ENCODE measurements around the gene LDLRAD4.

Gene LDLRAD4

GRCh38 chr18:13289481-13290205 is 71.1 kb downstream of the LDLRAD4 start:
- no peak for DNase-seq

- DNase-seq, result no peak
Observed at GRCh38 chr18:13290856-13291271, 72.3 kb downstream of the LDLRAD4 start.

- DNase-seq, result no peak
Observed at GRCh38 chr18:13291299-13291698, 72.7 kb downstream of the LDLRAD4 start.

GRCh38 chr18:13291745-13292447 is 73.3 kb downstream of the LDLRAD4 start:
- DNase-seq, result no peak

- no peak for DNase-seq
Observed at GRCh38 chr18:13292736-13293135, 74.2 kb downstream of the LDLRAD4 start.

GRCh38 chr18:13294309-13294708 is 75.7 kb downstream of the LDLRAD4 start:
- DNase-seq, result no peak

GRCh38 chr18:13295894-13296293 is 77.3 kb downstream of the LDLRAD4 start:
- no peak for DNase-seq

- DNase-seq, result no peak
Observed at GRCh38 chr18:13296867-13297574, 78.5 kb downstream of the LDLRAD4 start.

GRCh38 chr18:13298262-13298661 is 79.7 kb downstream of the LDLRAD4 start:
- no peak for DNase-seq

- DNase-seq, result peak; percentile 77
Observed at GRCh38 chr18:13300029-13300428, 81.5 kb downstream of the LDLRAD4 start.

- DNase-seq, result no peak
Observed at GRCh38 chr18:13300796-13301195, 82.2 kb downstream of the LDLRAD4 start.

- DNase-seq, result no peak
Observed at GRCh38 chr18:13302040-13302439, 83.5 kb downstream of the LDLRAD4 start.

- DNase-seq, result peak; percentile 66
Observed at GRCh38 chr18:13302457-13303225, 84.1 kb downstream of the LDLRAD4 start.

- DNase-seq, result no peak
Observed at GRCh38 chr18:13303756-13304364, 85.3 kb downstream of the LDLRAD4 start.

- no peak for DNase-seq
Observed at GRCh38 chr18:13305301-13305700, 86.7 kb downstream of the LDLRAD4 start.

GRCh38 chr18:13306583-13306982 is 88.0 kb downstream of the LDLRAD4 start:
- DNase-seq, result no peak

GRCh38 chr18:13308369-13308768 is 89.8 kb downstream of the LDLRAD4 start:
- DNase-seq, result no peak

GRCh38 chr18:13309031-13309747 is 90.6 kb downstream of the LDLRAD4 start:
- DNase-seq, result no peak

GRCh38 chr18:13309748-13310670 is 91.4 kb downstream of the LDLRAD4 start:
- DNase-seq, result no peak

GRCh38 chr18:13311193-13311592 is 92.6 kb downstream of the LDLRAD4 start:
- no peak for DNase-seq

- no peak for DNase-seq
Observed at GRCh38 chr18:13312515-13312914, 94.0 kb downstream of the LDLRAD4 start.

All from NCI-H2171 treated with DMSO at 0.1 percent for 48 hours (cell line).